Glomerular visceral epithelial cell (primary cell): ENCODE data around the gene C1RL.

ENCODE experiments used
- DNase-seq: peaks from one replicate; pipeline ENCODE4 v3.0.0-alpha.2; 2016; ENCODE audit errors: extremely low spot score

C1RL gene

GRCh38 chr12:7137908-7138307, 28.9 kb upstream of the C1RL start:
- DNase-seq: no peak

- DNase-seq: no peak
Observed at GRCh38 chr12:7136676-7137075, 27.7 kb upstream of the C1RL start.

- no peak for DNase-seq
Observed at GRCh38 chr12:7136071-7136470, 27.1 kb upstream of the C1RL start.

DNA sequence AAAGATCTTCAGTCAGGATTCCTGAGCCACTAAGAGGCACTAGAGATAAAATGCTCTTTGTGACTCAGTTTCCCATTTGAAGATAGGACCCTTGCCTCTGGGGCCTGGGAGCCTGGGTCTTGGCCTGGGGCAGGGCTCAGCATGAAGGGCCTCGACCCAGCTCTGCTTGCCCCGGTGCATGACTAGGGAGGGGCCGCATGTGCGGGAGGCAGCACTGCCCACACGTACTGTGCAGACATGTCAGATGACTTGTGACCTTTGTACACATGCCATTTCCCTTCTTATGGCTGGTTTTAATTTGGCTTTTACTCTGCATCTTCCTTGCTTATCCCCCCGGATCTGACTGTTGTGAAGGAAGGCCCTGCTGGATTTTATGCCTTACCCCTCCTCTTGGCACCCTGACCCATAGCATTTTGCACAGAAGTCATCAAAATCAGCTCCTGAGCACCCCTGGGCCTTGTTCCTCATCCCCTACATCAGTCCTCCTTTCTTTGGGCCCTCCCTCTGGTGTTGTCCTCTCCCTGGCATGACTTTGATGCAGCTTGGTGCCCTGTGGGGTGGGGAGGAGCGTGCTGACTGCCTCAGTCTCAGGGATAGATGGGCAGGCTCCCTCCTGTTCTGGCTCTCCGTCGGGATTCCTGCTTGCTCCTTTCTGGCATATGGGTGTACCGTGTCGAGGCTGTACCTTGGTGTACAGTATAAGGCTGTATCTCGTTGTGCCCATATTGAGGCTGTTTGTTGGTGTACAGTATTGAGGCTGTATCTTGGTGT, 25.6 kb upstream of the C1RL start:
- DNase-seq: no peak

GRCh38 chr12:7131502-7131866, 22.5 kb upstream of the C1RL start:
- DNase-seq: no peak

DNA sequence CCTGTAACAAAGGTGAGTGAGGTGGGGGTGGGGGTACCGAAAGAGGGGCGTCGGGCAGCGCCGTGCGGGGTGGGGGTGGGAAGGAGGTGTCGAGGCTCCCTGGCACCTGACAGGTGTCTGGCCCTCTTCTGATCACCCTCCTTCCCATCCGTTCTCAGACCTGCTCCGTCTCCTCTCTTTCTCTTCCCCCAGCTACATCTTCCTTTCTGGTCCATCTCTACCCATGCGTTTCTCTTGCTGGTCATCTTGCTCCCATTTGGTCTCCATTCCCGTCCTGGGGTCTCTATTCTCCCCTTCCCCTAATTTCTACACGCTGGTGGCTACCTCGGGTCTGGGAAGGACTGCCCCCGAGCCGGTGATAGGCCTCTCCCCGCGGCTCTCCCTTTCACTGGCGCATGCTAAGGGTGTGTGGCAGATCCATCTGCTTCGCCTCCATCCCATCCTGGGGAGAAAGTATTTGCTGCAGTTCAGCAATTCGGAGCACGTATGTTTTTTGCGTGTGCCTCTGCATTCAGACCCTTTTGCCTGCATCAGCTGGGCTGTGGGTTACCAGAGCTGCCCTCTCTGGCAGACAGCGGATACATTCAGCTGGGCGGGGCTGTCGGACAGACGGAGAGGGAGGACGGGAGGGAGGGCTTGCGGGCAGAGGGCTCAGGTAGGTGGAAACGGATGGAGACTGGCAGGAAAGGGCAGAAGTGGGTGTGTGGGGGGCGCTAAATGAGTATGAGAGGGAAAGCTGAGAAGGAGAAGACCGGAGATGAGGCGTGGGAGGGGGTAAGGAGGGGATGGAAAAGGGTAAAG, 21.9 kb upstream of the C1RL start:
- DNase-seq: peak; percentile 59

GRCh38 chr12:7129872-7130691, 21.1 kb upstream of the C1RL start, which contains the start of gene CLSTN3:
TSS of gene CLSTN3 (plus strand) at chr12:7130371. CDS start at chr12:7130649, 278 bp downstream.
- peak; percentile 80 for DNase-seq

DNA sequence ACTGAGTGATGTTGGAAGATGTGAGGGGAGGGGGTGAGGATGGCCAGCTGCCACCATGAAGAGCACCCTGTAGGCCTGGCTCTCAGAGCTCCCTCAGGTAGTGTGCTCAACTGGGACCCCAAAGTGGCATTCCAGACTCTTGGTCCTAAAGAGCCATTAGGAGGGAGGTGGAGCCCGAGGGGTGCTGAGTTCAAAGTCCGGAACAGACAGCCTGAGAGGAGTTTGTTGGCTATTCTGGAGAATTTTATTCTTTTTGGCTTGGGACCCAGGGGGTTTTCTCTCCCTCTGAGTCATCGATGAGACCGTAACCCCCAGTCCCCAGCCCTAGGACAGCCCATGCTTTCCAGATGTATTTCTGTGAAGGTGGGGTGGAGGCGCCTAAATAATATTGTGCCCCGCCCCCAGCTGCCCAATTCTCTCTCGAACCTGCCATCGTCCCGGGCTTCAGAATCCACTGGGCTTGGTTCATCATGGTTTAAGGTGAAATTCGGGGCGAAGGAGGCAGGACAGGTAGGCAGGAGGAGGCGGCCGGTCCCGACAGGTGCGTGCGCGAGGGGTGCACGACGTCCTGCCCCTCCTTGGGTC, 20.4 kb upstream of the C1RL start:
- DNase-seq: no peak

- no peak for DNase-seq
Observed at GRCh38 chr12:7128681-7129286, 19.8 kb upstream of the C1RL start, which contains the start of gene RBP5. TSS of gene RBP5 (minus strand) at chr12:7128889. CDS start at chr12:7128775, 114 bp downstream.

DNA sequence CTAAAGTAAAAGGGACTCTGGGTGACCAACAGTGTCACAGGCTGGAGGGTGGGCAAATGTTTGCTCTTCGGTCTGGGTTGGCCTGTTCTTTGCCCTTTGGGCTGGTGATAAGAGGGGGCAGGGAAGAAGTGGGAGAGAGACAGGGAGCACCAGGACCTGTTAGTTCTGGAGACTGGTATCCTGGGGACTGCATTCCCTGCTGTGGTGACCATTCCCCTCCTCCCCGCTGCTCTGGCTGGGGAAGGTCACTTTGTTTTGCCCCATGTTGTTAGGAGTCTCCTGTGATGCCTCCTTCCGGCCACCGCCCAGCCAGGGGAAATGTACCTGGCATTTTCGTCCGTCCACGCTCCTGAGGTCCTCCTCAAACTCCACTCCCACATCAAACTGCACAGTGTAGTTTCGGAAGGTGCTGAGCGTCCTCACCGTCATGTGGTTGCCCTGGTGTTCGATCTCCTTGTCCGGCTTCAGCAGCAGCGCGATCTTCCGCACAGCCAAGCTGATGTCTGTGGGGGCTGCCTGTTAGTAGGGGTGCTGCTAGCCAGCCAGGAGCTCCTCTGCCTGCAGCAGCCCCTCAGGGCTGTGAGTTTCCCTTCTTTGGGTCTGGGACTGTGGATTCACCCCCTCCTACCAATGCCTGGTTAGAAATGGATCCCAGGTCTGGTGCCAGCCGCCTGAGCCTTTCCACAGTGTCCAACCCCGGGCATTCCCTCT, 19.1 kb upstream of the C1RL start:
- DNase-seq: no peak

DNA sequence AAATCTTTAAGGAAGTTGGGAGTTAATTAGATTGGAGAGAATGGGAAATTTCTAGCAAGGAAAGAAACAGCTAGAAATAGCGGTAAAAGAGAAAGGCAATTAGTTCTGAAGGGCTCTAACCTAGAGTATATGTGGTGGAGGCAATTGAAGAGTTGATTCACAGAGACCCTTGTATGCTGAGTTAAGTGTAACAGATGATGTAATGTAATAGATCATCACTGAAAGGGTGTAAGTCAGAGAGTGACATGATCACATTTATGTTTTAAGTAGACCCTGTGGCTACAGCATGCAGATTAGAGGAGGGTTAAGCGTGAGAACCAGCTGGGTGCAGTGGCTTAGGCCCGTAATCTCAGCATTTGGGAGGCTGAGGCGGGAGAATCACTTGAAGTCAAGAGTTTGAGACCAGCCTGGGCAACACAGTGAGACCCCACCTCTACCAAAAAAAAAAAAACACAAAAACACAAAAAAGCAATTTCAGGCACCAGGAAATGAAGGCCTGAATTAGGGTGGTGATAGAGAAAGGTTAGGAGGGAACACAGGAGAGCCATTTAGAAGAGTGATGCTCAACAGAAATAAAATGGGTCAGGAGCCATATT, 16.7 kb upstream of the C1RL start:
- DNase-seq: no peak

DNA sequence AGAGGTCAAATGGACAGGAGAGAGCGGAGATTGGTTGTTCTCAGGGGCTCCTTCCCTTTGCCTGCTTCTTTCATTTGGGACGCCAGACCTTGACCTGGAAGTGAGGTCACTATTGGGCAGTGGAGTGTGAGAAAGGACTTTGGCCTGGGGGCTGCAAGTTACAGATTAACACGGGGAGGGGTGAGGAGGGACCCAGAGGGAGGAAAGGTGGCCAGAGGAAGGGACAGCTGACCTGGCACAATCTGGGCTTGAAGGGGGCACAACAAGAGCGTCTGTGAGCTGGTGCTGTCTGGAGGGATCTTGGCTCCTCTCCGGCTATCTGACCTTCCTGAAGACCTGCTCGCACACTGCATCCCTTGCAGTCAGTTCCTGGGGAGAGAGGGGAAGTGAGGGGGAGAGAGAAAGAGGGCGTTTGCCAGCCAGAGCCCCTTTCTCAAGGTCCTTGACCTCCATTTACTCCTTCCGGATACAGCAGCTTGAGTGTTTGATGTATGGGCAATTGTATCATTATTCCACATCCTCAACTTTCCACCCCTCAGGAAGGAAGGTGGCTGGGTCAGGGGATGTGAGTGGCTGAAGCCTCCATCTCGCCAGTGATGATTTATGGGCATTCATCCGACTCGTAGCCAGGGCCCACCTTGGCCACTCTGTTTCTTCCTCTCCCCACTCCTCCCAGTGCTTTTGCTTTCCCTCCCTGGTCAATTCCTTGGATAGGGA, 14.9 kb upstream of the C1RL start:
- DNase-seq: no peak

- DNase-seq: no peak
Observed at GRCh38 chr12:7122811-7123769, 14.1 kb upstream of the C1RL start.

DNA sequence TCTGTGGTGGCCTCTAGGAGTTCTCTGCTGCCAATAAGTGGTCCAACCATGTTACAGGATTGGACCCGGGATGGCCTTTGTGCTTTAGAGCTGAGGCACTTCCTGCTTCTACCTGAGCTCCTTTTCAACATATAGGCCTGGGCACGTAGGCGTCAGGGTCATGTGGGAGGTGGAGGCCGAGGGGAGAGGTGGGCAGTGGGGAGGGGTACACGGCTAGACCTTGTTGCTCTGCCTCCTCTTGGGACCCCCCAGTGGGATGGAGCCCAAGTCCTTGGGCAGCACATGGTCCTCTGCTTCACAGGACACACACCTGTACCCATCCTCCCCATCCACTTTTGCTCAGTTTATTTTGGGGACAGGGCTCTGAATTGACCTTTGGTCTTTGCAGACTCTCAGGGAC, 12.3 kb upstream of the C1RL start:
- no peak for DNase-seq

DNA sequence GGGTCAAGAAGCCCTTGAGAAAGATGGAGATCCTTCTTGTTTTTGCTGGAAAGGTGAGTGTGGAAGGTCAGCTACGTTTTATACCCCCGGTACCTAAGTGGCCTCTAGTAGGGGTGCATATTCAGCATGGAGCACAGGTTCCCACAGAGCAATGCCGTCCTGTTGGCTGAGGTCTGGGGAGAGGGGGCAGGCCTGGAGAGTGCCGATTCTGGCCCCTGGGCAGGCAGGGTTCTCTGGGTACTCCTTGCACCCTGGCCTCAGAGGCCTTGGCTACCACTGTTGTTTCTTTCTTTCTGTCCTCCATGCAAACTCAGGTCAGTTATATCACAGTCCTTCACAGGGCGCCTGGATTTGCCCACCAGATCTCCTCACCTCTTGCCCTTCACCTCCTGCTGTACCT, 11.2 kb upstream of the C1RL start:
- no peak for DNase-seq

DNA sequence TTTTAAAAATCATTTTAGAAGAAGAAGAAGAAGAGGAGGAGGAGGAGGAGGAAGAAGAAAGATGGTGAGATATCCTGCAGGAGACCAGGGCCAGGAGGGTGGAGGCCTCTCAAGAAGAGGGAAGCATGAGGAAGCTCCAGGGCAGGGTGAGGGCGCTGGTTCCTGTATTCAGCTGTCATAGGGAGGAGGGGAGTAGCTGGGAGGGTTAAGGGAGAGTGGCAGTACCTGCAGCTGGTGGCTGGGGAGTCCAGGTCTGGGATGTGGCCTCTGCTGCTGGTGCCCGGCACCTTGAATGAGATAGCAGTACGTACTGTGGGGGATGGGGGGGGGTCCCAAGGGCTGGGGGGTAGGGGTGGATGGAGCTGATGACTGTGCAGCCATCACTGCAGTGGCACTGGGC, 9.9 kb upstream of the C1RL start:
- no peak for DNase-seq

DNA sequence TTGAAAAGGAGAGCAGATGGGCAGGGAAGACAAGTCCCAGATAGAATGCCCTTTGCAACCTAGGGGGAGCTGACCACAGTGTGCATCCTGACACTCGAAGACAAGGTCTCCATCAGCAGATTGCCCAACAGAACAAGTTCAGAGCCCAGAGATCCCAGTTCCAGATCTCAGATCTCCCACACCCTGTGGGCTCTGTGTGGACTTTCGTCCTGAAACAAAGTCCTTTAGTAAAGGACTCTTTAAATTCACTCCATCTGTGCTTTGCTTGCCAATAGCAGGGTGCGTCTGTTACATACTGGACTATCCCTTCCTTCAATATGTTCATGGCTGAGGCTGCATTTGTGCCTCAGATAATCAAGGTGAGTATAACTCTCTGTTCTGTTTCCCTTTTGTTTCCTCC, 8.7 kb upstream of the C1RL start:
- DNase-seq: no peak

GRCh38 chr12:7116916-7117315, 7.9 kb upstream of the C1RL start:
- DNase-seq: no peak

DNA sequence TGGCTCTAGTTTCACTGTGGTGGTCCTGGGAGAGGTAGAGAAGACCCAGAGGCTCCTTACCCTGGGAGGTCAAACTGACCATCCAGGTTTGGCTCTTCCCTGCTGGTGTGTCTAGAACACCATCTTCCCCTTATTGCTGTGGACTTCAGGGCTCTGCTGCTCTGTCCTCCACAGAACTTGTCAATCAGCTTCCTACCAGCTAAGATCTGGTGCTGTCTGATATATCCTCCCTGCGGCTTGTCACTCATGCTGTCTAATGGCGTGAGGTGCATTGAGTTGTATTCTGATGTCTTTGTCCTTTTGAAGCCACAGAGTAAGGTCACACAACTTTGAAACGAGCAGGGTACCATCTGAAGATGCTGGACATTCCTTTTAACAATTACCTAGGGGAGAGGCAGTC, 7.2 kb upstream of the C1RL start:
- DNase-seq: no peak
